Endothelial cell (in vitro differentiated cells): Measurements from ENCODE around the gene MICU2. TPM values are rescaled to one million over a fixed set of nuclear protein-coding genes. Genes with fewer than 3 reads are reported as not detected.

Source experiments
- DNase-seq: peaks from one replicate; pipeline ENCODE4 v3.0.0; 2021; ENCODE audit warnings: low spot score
- H3K27ac Mint-ChIP-seq: one replicate; pipeline ENCODE4 v1.8.0; 2021; ENCODE audit warnings: mixed read lengths, inconsistent platforms; ENCODE audit not compliant: unreplicated experiment
- H3K27me3 Mint-ChIP-seq: one replicate; pipeline ENCODE4 v1.8.0; 2021; ENCODE audit warnings: mild to moderate bottlenecking, moderate library complexity, mixed read lengths, inconsistent platforms; ENCODE audit not compliant: unreplicated experiment
- H3K36me3 Mint-ChIP-seq: one replicate; pipeline ENCODE4 v1.8.0; 2021; ENCODE audit warnings: mild to moderate bottlenecking, low read depth, mixed read lengths, inconsistent platforms; ENCODE audit not compliant: unreplicated experiment
- H3K4me1 Mint-ChIP-seq: one replicate; pipeline ENCODE4 v1.8.0; 2021; ENCODE audit warnings: mild to moderate bottlenecking, mixed read lengths, inconsistent platforms; ENCODE audit not compliant: unreplicated experiment
- H3K4me3 Mint-ChIP-seq: one replicate; pipeline ENCODE4 v1.8.0; 2021; ENCODE audit warnings: mild to moderate bottlenecking, mixed read lengths, inconsistent platforms; ENCODE audit not compliant: unreplicated experiment
- H3K9me3 Mint-ChIP-seq: one replicate; pipeline ENCODE4 v1.8.0; 2021; ENCODE audit warnings: mixed read lengths, inconsistent platforms; ENCODE audit not compliant: unreplicated experiment
- long read RNA-seq: library from polyadenylated mRNA; unstranded; transcript quantifications from one replicate; pipeline ENCODE4 v2.0.0, GENCODE V29; 2020; ENCODE audit not compliant: unreplicated experiment
- total RNA-seq: library from RNA; stranded (reverse); fragmentation: NEBNext Ultra II Directional; extraction: Animal tissue kit (Norgen Biotek cat#: 25700); gene quantifications from one replicate; pipeline ENCODE4 v1.2.1, GENCODE V29; 2021; ENCODE audit not compliant: unreplicated experiment
- TF ChIP-seq, protein P1 (sequence below): fragments of 200-600 bp; sonication (generic); IDR thresholded peaks from one replicate; pipeline ENCODE4 v1.5.0; 2021; ENCODE audit warnings: antibody characterized with exemption; ENCODE audit not compliant: unreplicated experiment

Gene MICU2, protein sequence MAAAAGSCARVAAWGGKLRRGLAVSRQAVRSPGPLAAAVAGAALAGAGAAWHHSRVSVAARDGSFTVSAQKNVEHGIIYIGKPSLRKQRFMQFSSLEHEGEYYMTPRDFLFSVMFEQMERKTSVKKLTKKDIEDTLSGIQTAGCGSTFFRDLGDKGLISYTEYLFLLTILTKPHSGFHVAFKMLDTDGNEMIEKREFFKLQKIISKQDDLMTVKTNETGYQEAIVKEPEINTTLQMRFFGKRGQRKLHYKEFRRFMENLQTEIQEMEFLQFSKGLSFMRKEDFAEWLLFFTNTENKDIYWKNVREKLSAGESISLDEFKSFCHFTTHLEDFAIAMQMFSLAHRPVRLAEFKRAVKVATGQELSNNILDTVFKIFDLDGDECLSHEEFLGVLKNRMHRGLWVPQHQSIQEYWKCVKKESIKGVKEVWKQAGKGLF
- 22.3 TPM for total RNA-seq
- long read RNA-seq, transcript MICU2-201 (12 exons, 1,920 nt), result major isoform, 20 of 24 reads
- long read RNA-seq, partial matches to known transcripts, result 1 of 24 reads
- long read RNA-seq, other reads (novel, unspliced or antisense), result 3 of 24 reads

DNA sequence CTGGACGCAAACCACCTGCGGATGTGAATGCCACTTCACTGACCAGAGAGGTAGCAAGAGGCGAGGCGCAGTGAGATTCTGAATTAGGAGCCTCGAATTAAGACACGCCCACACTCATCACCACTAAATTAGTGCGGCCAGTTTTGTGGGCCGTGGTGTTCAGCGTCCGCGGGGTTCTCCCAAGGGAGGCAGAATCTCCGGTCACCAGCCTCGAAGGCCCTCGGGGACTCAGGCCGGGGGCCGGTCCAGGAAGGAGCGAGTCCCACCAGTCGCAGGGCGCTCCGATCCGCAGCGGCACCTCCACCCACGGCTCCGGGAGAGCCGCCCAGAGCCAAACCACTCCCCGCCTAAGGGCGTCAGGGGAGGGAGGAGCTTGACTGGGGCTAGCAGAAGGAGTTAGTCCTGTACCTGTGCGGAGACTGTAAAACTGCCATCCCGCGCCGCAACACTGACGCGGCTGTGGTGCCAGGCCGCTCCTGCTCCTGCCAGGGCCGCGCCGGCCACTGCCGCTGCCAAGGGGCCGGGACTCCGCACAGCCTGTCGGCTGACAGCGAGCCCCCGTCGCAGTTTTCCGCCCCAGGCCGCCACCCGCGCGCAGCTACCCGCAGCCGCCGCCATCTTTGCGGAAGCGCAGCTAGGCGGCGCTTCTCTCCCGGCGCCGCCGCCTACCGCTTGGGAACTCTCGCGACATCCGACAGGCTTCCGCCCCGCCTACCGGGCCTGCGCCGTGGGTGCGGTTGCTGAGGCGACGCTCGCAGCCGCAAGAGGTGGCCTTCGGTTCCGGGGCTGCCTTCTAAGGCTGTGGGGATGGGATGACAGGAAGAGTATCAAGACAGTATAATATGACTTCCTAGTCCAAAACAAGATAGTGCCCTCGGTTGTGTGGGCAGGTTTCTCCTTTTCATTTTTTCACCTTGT, at the start of gene MICU2:
Gene MICU2, minus strand, starts transcription at position 640 of the 918 bp plus-strand sequence. Its CDS starts 22 bp downstream, at position 618.
- DNase-seq, result peak; percentile 89
- H3K36me3 Mint-ChIP-seq, result peaks cover 5% of the 10 kb centered on the region
- no peaks in the 10 kb centered on the region for H3K9me3 Mint-ChIP-seq
- H3K27ac Mint-ChIP-seq, result peak within 1 kb of the TSS; percentile 93
- no peaks in the 10 kb centered on the region for H3K27me3 Mint-ChIP-seq
- H3K4me1 Mint-ChIP-seq, result peaks cover 5% of the 10 kb centered on the region
- TF ChIP-seq, protein P1, sequence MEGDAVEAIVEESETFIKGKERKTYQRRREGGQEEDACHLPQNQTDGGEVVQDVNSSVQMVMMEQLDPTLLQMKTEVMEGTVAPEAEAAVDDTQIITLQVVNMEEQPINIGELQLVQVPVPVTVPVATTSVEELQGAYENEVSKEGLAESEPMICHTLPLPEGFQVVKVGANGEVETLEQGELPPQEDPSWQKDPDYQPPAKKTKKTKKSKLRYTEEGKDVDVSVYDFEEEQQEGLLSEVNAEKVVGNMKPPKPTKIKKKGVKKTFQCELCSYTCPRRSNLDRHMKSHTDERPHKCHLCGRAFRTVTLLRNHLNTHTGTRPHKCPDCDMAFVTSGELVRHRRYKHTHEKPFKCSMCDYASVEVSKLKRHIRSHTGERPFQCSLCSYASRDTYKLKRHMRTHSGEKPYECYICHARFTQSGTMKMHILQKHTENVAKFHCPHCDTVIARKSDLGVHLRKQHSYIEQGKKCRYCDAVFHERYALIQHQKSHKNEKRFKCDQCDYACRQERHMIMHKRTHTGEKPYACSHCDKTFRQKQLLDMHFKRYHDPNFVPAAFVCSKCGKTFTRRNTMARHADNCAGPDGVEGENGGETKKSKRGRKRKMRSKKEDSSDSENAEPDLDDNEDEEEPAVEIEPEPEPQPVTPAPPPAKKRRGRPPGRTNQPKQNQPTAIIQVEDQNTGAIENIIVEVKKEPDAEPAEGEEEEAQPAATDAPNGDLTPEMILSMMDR, result no peak
- peak within 1 kb of the TSS; percentile 96 for H3K4me3 Mint-ChIP-seq

DNA sequence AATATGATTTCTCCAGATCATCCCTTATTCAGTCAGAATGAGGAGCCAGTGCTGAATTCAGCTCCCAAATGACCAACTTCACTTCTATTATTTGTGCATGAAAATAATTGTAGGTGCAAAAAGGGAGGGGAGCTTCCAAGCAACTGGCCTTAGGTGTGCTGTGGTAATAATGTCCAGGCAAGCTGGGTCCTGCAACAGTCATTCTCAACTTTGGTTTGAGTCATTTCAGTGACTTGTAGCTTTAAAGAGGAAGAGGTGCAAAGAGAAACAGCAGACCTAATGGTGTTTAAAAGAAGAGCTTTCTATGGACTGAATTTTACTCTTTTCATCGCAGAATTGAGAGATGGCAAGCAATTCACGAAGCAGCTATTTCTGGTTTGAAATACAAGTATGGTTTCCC, 37.7 kb upstream of the MICU2 start:
- TF ChIP-seq, protein P1, result no peak
- H3K27ac Mint-ChIP-seq, result no peak overlapping the region
- no peaks in the 10 kb centered on the region for H3K9me3 Mint-ChIP-seq
- no peaks in the 10 kb centered on the region for H3K4me1 Mint-ChIP-seq
- H3K27me3 Mint-ChIP-seq, result no peaks in the 10 kb centered on the region
- DNase-seq, result no peak
- H3K4me3 Mint-ChIP-seq, result no peak overlapping the region
- H3K36me3 Mint-ChIP-seq, result no peaks in the 10 kb centered on the region

DNA sequence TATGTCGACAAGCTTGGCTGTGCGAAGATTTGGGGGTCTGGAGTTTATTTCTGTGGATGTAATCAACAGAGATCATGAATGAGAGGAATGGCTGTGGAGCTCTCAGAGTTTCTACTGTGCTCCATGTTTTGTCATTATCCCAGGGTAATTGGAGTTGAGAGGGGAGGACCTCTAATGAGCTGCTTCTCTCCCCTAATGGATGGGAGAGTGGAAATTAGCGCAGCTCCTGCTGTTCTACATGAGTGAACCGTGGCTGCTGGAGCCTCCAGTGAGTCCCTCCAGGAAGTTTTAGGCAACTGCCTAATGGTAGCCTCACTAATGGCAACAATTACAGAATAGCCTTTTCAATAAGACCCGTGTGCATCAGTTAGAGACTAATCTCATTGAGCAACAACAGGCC, 35.6 kb upstream of the MICU2 start:
- Mint-ChIP-seq H3K36me3 (no peaks in the 10 kb centered on the region), H3K4me1 (no peaks in the 10 kb centered on the region), H3K27ac (no peak overlapping the region), H3K9me3 (no peaks in the 10 kb centered on the region), H3K27me3 (no peaks in the 10 kb centered on the region), H3K4me3 (no peak overlapping the region)
- DNase-seq, result no peak
- TF ChIP-seq, protein P1, result no peak

DNA sequence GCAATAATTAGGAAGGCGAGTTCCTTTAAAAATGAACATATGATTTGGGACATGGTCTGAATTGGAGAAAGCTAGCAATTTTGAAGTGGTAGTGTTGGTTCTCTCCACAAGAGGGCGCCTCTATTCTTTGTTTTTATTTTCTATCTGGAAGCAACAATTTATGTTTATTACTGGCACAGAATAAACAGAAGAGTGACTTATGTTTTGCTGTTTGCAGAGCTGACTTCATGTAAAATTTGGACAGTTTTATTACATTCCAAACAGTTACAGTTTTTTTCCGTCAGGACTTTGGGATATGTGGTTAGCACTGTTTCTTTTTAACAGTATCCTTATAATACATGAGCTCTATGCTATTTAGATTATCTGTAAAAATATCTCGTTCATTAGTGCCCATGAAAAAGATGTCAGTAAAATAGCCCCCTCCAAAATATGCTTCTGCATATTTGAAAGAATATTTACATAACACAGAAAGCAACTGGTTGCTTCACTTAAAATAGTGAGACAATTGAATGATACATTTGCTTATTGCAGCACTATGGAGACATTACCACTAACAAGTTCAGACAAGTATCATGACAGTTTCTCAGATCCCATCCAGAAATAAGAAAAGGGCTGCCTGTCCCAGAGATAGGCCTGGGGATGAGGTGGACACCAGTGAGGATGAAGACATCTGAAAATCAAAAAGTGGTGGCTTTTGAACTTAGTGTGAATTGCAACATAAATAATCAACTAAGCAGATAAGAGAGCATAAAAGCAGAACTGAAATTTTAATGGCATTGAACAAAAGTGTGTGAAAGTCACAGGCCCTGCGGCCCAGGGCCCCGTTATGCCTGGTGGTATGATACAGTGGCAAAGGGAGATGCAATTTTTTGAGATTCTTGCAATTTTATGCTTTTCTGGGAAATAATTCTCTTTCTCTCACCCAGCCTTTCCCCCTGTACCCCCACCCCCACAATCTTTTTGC, 34.6 kb upstream of the MICU2 start:
- Mint-ChIP-seq H3K9me3 (no peaks in the 10 kb centered on the region), H3K36me3 (no peaks in the 10 kb centered on the region), H3K4me3 (no peak overlapping the region), H3K4me1 (no peaks in the 10 kb centered on the region), H3K27me3 (no peaks in the 10 kb centered on the region), H3K27ac (no peak overlapping the region)
- peak; percentile 24 for DNase-seq
- TF ChIP-seq, protein P1, result peak; percentile 94
